Erythroblast (primary cell): Measurements from ENCODE around the gene SLC22A13.

ENCODE experiments used
- GATA1 ChIP-seq: IDR thresholded peaks from 2 replicates; pipeline ENCODE4 v1.6.1; 2011; ENCODE audit warnings: low read depth, mild to moderate bottlenecking, control low read depth, low read length, moderate library complexity
- POLR2A ChIP-seq: IDR thresholded peaks from 2 replicates; pipeline ENCODE4 v1.6.1; 2011; ENCODE audit warnings: mild to moderate bottlenecking, low read length

DNA sequence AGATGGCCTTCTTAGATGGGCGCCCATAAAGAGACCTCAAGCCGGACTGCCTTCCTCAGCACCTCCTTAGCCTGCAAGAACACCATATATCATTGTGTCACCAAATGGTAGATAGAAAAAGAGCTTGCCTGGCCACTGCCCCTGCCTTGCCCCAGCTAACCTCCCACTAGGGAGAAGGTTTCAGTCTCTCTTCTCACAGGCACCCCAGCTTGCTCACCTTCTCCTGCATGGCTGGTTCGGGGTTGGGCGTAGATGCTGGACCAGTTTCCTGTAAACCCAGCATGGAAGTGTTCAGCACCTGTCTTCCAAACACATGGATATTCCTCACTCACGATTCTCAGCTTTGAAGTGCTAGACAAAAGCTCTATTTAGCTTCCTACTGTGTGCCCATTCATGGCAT is 13.2 kb downstream of the SLC22A13 start:
- TF ChIP-seq POLR2A = no peak
- no peak for TF ChIP-seq GATA1
